DMS53 treated with DMSO at 0.1 percent for 48 hours (cell line): ENCODE results near the gene HPS1.

Source experiments
- DNase-seq: peaks from one replicate; lab custom pipeline; 2025; ENCODE audit not compliant: unreplicated experiment; lab: John Stamatoyannopoulos, UW

HPS1 gene

DNA sequence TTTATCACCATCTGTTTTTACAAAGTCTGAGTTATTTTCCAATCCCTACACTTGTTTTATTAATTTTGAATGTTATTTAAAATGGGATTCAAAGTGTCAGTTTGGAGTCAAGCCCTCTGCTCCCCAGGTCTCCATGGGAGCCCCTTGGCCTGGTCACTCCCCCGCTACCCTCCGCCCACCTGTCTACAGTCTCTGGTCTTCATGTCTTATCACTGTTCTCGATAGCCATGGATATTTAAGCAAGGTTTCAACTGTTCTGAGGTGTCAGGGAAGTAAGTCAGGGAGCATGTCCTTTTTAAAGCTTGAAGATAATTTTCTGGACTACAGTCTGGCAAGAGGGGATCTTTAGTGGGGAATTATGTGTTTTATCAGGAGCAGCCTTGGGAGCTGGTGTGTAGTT, 19.1 kb upstream of the HPS1 start:
- no peak for DNase-seq

DNA sequence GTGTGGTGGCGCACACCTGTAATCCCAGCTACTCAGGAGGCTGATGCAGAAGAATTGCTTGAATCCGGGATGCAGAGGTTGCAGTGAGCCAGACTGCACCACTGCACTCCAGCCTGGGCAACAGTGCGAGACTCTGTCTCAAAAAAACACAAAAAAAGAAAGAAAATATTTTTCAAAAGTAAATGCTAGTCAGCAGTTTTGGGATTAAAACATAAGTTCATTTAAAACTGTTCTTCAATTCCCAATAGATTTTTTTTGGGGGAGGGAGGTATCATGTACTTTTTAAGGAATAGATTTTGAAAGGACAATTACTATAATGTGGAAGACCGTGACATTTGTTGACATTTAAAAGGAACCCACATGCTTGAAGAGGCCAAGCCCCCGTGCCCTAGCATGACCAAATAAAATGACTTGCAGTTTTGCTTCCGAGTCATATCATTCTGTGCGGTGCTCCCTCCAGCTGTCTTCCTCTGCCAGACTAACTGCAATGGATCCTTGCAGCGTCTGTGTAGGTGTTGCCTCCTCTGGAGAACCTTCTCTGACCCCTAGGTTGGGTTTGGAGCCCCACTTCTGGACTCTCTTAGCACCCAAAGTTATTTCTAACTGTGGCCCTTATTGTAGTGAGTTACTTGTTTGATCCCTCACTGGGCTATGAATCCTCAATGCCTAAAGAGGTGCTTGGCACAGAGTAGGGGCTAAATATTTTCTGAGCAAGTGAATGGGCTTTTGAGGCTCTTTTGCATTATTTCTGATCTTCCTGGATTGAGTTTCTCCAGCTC, 17.4 kb upstream of the HPS1 start:
- no peak for DNase-seq

DNA sequence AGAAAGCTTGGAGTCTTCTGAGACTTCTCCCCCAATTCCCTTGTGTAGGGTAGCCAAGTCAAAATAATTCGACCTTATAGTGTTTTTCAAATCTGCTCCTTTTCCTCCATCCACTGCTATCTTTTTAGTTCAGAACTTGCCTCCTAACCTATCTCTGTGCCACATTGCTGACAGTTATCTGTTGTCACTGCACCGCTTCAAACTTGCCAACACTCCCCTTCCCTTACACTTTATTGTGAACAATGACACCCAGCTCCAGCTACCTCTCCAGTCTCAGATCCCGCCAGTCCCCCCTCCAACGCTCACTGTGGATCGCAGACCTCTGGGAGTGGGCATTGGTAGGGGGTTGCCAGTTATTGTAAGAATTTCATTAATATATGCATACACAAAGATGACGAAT, 16.3 kb upstream of the HPS1 start:
- no peak for DNase-seq

DNA sequence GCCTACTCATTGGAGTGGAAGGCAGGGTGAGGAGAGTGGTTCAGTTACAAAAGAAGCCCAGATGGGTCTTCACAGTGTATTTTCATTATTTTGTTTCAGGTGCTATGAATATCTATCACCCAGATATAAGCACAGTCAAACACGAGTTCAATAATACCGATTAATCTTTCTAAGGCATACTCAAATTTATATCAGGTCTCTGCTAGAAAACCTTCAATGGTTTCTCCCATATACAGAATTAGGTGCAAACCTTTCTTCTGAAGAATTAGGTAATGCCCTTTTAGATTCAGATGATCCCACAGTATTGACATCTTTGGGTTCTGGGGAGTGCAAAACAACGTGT, 14.7 kb upstream of the HPS1 start:
- DNase-seq = no peak

DNA sequence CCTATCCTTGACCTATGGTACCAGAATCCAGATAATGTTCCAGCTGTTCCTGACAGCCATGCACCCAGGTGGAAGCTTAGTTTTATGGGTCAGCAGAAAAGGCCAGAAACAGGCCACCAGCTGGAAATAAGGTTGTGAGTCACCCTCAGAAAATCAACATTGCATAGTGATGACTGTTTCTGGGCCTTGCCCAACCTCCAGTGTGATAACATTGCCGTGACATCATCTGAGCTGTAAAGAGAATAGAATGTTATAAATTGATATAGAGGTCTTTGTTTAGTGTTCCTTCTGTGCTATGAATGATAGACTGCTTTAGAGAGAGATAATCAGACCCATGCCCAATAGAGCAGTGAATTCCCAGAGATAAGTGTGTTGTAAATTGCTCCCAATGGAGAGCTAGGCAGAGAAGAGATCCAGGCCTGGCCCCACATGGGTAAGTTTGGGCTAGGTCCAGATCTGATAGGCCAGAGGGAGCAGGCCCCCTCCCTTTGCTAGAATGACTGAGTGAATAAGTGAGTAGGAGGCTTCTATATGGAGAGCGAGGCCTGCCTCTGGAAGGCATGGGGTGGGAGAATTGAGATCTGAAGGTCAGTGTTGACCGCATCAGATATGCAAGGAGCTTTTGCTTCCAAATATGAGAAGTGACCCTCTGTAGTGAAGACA, 14.2 kb upstream of the HPS1 start:
- peak; percentile 92 for DNase-seq

DNA sequence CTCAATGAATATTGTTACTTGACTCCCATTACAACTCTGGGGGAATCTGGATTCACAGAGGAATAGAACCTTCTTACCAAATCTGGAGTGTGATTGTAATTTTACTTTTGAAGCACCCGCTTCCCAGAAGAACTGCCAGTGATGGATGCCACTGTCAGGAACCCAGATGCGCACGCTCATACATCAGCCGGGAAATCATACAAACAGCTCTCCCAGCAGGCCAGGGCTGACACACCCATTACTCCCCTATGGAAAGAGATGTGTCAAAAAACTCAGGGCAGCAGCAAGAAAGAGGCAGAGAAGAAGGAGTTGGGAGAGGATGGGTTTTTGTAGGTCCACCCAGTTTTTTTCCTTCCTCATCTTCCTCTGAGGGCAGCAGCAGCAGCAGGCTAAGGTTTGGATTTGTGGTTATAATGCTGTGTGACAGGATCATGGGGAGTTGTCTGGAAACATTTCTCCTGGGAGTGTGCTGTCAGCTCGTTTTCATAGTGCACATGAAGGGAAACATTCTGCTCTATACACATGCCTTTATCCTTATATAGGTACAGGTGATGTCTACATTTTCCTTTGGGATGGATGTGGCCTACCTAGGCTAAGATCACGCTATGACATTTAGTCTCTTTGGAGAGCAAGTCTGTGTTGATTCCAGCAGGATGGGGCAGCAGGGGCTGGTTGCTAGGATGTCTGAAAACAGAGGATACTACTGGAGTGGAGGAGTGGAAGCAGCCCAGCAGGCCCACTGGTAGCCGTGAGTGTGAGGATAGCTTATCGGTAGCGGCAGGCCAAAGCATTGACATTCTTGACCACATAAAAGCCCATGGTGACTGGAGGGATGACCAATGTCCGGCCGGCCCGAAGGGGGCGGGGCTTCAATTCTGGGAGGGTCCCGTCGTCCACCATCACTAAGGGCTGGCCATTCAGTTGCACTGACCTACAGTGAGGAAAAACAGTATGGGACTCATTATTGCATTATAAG, 12.4 kb upstream of the HPS1 start:
- DNase-seq = no peak

DNA sequence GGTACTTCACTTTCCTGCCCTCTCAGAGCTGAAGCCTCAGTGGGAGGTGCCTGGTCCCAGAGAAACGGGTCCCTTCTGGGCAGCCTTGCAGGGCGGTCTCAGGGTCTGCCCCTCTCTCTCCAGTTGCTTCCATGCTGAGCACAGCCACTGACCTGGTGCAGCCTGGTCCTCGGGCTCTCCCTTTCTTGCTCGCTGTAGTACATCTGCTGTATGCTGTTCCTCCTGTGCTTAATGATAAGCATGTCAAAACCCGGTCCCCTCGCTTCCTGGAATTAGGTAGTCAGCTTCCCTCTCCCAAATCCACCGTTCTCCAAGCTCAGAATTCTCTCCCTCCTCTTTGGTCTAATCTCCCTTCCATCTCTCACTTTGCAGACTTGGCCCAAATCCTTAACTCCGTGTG, 11.0 kb upstream of the HPS1 start:
- no peak for DNase-seq

DNA sequence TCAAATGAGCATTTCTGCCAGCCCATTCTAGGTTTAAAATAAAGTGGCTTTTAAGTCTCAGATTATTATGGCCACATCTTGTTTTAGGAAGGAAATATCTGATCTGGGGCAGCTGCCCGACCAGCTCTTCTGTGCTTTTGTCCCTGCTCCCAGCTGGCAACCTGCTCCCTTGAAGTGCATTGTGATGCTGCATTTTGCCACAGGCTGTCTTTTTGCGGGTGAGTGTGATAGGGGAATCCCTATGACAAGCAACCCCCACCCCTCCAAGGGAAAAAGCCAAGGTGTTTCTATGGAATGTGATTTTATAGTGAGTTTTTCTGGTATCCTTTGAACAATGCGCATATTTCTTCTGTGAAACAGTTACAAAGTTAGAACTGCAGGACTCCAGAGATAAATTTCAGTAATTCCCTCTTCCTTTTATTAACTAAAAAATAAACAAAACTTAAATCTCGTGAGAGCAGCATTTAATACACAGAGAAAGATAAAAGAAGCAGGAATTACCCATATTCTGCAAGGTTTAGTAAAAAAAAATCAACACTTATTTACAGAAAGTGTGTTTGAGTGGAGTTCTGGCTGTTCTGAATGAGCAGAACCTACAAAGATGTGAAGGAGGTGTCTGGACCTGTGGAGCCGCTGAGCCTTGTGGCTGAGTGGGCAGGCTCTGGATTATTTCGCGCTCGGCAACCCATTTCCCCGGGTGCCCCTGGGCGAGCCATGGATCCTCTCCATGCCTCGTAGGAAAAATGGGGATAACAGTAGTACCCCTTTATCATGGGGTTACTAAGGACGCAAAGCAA, 10.1 kb upstream of the HPS1 start:
- no peak for DNase-seq

DNA sequence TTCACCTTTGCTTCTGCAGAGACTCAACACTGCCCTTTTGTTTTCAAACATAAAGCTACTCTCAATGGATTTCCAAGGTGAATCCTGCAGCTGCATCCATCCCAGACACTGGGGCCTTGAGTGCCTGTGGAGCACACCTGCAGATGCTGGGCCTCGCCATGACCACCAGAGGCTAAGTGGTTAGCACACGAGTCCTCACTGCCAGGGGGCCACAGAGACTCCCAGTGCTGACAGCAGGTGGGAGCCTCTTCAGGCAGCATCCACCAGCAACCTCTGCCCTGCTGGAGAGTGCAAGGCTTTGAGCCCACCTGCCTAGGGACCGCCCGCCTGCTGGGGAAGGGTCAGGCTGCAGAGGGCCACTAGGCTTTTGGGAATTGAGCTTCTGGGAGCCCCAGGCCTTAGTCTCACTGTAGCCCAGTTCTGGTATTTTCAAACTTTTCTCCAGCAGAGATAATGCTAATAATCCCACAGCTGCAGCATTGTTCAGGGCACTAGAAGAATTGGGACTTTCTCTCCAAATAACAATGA, 9.4 kb upstream of the HPS1 start:
- no peak for DNase-seq

DNA sequence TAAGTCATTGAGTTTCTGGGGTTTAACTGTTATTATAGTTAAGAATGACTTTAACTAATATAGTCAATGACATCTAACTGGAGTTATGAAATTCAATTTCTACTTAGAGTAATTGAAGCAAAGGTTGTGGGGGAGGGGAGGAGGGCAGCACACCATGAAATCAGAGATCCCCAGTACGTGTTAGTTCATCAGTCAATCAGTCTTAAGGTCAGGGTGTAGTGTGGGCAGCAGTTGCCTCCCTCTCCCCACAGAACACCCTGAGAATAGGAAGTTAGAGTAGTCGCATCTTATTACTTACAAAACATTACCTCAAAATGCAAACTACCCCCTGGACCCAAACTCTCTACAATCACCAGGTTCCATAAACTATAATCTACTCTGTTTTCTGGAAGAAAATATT, 7.0 kb upstream of the HPS1 start:
- no peak for DNase-seq

DNA sequence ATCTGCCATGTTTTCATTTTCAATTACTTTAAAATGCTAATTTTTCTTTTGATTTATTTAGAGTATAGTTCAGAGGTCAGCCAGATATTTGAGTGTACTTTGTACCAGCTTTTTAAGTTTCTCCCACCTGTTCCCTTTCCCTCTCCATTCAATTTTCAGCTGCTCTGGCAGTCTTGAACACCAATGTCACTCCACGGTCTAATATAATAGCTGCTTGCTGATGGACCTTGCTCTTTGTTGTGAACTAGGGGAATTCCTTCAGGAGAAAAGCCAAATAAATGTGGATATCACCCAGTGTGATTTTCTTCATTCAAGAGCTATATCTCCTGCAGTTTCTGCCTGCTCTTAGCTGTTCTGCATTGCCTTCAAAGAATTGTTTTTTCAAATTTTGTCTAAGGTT, 3.9 kb upstream of the HPS1 start:
- DNase-seq = no peak

DNA sequence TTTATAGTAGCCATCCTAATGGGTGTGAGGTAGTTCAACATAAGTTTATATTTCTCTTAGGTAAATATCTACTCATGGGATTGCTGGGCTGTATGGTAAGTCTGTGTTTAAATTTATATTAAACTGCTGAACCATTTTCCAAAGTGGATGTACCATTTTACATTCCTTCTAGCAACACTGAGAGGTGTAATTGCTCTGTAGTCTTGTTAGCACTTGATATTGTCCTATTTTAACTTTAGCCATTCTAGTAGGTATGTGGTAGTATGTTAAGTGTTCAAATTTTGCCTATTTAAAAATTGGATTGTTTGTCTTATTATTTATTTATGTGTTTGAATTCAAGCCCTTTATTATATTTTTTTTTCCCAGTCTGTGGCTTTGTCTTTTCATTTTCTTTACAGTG, 2.6 kb upstream of the HPS1 start:
- no peak for DNase-seq

DNA sequence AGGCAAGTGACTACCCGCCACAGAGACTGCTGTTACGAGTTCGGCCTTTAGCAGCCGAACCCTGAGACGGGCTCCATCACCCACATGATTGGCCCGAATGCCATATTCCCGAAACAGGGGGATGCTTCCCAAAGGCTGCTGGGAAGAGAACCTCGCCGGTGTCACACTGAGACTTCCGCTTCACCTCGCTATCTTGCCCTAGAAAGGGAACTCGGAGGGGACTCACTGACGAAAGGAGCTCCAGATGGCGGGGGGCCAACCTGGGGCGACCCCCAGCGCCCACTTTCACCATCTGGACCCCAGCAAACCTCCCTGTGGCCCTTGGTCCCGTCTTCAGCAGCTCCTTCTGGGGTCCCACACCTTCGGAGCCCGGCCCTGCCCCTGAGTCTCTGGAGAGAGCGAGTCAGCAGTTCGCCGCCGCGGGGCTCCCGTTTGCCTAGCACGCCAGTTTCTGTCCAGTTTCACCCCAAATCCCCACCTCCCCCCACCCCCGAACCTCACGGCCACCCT, 529 bp downstream of the HPS1 start:
- no peak for DNase-seq

DNA sequence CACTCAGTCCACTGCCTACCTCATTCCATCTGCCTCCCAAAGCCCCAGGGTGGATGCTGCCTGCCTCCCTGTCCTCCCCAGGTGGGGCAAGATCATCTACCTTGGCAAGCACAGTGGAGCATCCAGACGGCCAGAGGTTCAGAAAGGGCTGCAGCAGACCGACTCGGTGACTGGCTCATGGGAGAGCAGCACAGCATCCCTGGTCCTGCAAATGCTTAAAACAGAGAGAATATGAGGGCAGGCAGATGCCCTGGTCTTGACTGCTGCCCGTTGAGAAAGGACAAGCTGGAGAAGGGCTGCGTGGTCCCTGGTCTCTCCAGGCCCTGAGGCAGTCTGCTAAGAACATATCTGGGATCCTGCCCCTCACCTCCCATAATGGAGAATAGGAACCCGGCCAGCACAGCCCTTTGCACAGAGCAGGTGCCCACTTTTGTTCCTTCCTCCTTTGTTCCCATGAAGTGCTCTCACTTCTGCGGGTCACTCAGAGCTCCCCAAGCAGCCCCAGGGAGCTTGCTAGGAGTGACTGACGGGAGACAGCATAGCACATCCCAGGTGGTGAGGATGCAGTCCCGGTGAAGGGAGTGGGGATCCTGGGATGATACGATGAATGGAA, 1.4 kb downstream of the HPS1 start:
- DNase-seq = no peak

DNA sequence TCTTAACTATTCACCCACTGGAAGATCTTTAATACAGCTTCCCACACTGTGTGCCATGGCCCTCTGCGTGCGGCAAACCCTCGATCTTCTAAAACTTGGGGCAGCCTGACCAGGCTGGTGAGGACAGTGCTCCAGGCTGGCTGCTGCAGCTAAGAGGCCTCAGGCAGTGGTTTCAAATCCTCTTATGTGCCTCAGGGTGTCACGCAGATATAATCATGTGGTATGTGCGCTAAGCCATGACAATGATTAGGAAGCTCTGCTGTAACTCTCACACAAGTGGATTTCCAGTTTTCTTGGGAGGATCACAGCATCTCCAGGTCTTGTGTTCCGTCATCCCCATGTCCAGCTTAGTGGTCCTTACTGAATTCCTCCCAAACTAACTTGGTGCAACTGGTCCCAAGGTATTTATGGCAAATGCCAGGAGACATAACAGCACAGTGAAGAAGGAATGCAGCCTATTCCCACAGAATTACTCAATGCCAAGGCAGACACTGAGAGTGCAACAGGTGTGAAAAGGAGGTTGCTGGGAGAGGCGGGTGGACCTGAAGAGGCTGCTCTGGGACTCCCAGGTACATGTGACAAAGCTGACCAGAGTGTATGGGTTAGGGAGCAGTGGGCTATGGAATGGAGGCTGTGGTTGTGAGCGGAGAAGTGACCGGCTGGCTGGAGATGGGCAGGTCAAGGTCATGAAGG, 2.3 kb downstream of the HPS1 start:
- no peak for DNase-seq

DNA sequence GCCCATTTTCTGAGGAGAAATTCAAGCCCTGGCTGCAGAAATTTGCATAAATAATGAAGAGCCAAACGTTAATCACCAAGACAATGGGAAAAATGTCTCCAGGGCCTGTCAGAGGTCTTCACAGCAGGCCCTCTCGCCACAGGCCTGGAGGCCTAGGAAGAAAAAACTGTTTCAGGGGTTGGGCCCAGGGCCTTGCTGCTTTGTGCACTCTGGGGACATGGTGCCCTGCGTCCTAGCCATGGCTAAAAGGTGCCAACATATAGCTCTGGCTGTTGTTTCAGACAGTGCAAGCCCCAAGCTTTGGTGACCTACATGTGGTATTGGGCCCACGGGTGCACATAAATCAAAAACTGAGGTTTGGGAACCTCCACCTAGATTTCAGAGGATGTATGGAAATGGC, 8.0 kb downstream of the HPS1 start:
- DNase-seq = no peak

DNA sequence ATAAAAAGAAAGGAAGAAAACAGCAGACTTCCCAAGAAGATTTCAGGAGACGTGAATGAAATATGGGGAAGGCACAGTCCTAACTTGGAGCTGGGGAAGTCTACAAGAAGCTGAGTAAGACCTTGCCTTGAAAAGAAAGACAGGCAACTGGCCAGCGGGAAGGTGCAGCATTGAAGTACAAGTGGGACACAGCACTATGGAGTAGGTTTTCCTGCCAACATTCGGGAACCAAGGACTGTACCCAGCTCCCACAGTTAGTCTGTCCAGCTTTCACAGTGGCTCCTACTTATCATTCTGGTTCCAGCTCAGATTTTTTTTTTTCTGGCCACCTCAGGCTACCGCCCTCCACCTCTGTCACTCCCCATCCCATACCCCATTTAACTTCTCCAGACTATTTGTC, 10.0 kb downstream of the HPS1 start:
- DNase-seq = no peak

DNA sequence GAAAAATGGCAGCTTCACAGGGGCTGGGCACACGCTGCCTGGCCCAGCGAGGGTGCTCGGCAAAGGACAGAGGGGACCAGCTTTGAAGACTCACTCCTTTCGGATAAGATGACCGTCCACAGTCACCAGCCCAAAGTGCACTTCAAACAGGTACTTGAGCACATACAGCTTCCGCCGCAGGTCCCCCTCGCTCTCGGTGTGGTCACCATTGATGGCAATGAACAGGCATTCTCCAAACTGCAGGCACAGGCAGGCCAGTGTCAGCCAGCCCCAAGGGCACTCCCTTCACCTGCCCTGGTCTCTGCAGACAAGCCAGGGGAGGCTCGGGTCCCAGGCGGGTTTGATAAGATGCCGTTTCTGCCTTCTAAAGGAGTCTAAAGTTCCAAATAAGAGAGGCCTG, 11.6 kb downstream of the HPS1 start:
- DNase-seq = no peak

DNA sequence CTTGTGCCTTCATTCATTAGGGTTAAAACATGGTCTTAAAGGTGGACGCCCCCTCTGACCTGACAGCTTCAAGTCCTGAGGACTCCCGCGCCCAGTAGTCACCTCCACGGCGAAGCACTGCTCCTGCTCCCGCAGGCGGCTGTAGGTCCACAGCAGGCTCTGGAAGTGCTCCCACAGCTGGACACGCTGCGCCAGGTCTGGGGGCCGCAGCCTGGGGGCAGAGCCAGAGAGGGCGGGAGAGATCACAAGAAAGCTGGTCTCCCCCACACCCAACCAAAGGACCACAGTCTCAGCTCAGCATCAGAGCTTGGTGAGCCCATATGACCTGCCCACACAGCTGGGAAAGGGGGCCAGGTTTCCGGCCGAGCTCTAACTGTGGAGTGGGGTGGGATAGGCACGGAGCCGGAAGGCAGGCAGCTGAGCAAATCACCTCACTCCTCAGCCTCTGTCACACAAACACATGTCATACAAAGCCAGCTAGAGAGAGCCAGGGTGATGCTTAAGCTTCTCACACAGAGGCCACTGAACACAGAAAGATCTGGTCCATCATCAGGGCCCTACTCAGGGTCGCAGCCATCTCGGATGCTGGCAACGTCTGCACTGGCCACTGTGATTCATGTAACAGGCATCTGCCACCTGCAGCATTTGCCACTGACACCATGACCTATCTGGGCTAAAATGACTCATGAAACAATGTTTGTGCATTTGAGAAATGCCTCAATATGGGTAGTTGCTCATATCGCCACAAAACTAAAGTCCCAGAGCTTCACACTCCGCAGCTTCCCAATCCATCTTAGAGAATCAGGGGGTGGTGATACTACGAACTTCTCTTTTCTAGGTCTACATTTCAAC, 12.6 kb downstream of the HPS1 start:
- DNase-seq = no peak
